Measurements from ENCODE around the gene TAF4.

TAF4 gene

DNA sequence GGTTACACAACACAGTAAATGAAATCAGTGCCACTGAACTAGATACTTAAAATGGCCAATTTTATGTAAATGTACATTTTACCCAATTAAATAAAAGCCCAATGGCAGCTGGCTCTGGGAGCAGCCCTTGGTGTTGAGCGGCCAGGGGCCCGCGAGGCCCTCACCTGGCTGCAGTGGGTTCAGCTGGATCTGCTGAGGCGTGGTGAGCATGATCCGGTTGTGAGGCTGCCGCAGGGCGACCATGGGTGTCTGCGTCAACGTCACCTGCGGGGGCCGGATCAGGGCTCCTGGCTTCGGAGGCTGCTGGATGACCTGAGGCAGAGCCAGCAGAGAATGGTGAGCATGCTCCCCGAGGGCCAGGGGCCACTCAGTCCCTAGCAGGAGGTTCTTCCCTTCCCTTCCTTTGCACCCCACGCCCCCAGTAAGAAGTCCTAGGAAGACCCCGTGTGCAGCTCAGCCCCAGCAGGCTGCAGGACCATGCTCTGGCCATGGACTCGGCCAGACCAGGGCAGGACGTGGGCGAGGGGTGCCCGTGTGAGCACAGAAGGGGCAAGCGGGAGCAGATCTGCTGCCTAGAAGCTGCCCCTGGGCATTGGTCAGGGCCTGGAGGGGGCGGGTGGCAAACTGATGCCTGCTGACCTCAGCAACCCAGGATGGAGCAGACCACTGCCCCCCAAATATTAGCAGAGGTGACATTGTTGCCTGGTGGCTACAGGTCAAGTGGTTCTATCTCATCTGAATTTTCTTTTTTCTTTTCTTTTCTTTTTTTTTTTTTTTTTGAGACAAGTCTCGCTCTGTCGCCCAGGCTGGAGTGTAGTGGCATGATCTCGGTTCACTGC, 61.9 kb downstream of the TAF4 start:
- H3K9me3 ChIP-seq = no peaks in the 10 kb centered on the region
- H3K4me3 ChIP-seq (ENCODE audit: low read depth in 1 of 2, low read length in 1 of 2) = no peak overlapping the region
- TF ChIP-seq, protein P1, sequence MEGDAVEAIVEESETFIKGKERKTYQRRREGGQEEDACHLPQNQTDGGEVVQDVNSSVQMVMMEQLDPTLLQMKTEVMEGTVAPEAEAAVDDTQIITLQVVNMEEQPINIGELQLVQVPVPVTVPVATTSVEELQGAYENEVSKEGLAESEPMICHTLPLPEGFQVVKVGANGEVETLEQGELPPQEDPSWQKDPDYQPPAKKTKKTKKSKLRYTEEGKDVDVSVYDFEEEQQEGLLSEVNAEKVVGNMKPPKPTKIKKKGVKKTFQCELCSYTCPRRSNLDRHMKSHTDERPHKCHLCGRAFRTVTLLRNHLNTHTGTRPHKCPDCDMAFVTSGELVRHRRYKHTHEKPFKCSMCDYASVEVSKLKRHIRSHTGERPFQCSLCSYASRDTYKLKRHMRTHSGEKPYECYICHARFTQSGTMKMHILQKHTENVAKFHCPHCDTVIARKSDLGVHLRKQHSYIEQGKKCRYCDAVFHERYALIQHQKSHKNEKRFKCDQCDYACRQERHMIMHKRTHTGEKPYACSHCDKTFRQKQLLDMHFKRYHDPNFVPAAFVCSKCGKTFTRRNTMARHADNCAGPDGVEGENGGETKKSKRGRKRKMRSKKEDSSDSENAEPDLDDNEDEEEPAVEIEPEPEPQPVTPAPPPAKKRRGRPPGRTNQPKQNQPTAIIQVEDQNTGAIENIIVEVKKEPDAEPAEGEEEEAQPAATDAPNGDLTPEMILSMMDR (IDR thresholded peaks at IDR 0.05) = no peak
- H3K27ac ChIP-seq = no peak overlapping the region
- no peaks in the 10 kb centered on the region for H3K27me3 ChIP-seq
- no peaks in the 10 kb centered on the region for H3K4me1 ChIP-seq (ENCODE audit: control insufficient read depth in 1 of 2, insufficient read depth in 1 of 2, low read depth in 1 of 2, low read length in 1 of 2)
- H3K36me3 ChIP-seq = peaks cover 98% of the 10 kb centered on the region

DNA sequence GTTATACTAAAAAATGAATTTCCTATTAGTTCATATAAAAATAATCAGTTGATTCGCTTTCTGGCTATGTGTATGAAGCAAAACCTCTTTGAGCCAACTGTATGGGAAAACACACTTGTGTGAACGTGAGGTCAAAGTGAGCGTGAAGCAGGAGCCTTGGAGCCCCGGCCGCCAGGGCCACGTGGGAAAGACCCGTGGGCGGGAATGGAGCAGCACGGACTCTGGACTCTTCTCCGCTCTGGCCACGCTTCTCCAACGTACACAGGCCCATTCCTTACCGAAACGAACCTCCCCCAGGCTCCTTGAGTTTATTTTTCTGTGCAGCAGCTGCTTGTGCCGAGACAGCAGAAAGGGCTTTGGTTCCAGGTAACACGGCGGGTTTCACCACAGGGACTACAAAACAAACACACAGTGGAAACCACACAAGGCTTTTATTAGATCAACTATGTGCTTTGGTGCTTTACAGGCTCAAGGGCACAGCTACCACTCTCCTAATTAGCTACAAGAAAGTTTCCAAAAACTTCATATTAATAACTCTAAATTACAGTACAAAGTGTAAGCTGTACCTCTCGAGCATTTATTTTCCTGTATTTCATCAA, 62.7 kb downstream of the TAF4 start:
- Histone ChIP-seq H3K4me3 (ENCODE audit: low read depth in 1 of 2, low read length in 1 of 2) (no peak overlapping the region), H3K27me3 (no peaks in the 10 kb centered on the region), H3K27ac (no peak overlapping the region), H3K4me1 (ENCODE audit: control insufficient read depth in 1 of 2, insufficient read depth in 1 of 2, low read depth in 1 of 2, low read length in 1 of 2) (no peaks in the 10 kb centered on the region), H3K36me3 (peaks cover 98% of the 10 kb centered on the region), H3K9me3 (no peaks in the 10 kb centered on the region)
- TF ChIP-seq, protein P1 (IDR thresholded peaks at IDR 0.05) = no peak

DNA sequence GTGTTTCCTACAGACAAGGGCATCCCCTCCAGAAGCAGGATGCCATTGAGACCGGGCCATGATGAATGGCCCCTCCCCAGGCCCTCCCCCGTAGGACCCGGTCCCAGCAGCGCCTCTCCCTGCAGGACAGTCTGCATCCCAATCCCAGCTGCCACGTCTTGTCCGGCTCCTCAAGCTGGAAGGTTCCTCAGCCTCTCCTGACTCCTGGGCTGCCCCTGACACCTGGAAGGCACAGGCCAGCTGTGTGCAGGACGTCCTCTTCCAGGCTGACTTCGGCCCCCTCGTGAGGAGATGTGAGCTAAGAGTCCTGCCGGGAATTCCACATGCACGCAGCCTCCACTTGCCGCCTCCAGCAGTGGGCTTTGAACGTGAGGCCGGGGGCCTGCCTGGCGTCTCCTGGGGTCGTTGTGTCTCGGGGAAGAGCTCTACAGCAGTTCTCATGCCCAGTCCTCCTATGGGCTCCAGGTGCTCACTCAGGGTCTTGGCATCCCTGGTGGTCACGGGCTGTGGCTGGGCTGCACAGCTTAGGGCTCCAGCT, 64.4 kb downstream of the TAF4 start:
- TF ChIP-seq, protein P1 (IDR thresholded peaks at IDR 0.05) = no peak
- Histone ChIP-seq H3K4me1 (ENCODE audit: control insufficient read depth in 1 of 2, insufficient read depth in 1 of 2, low read depth in 1 of 2, low read length in 1 of 2) (no peaks in the 10 kb centered on the region), H3K27me3 (no peaks in the 10 kb centered on the region), H3K4me3 (ENCODE audit: low read depth in 1 of 2, low read length in 1 of 2) (no peak overlapping the region), H3K27ac (no peak overlapping the region), H3K9me3 (no peaks in the 10 kb centered on the region), H3K36me3 (peaks cover 98% of the 10 kb centered on the region)

DNA sequence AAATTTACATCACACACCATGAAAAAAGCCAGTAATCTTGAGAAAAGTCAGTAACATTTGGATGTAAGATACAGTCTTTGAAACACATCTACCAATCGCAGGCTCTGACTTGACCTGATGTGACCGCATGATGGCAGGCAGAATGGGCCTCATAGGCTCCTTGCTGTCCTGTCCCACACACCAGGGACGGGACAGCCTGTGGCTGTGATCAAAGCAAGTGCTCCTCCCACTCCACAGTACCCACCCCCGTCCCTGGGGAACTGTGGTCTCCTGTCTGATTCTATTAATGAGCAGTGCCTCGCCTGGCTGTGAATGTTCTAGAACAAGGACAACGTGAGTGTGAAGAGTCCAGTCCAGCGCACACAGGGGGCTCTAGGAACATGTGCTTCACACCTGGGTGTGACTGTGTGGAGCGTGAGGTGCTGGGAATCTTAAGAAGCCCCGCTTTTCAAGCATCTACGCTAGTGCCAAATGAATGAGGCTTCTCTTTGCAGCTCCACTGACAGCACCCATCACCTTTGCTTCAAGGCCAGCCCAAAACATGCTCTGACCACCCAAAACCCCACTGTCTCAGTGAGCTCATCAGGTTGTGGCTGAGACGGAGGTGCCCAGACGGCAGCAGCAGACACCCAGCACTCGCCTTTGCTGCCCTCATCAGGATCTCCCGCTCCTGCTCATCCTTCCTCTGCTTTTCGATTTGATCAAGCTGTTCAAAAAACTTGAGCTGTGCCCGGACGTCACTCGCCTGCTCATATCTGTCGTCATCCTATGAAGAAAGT, 67.1 kb downstream of the TAF4 start:
- H3K4me1 ChIP-seq (ENCODE audit: control insufficient read depth in 1 of 2, insufficient read depth in 1 of 2, low read depth in 1 of 2, low read length in 1 of 2) = no peaks in the 10 kb centered on the region
- H3K27ac ChIP-seq = no peak overlapping the region
- TF ChIP-seq, protein P1 (IDR thresholded peaks at IDR 0.05) = no peak
- H3K4me3 ChIP-seq (ENCODE audit: low read depth in 1 of 2, low read length in 1 of 2) = no peak overlapping the region
- H3K9me3 ChIP-seq = no peaks in the 10 kb centered on the region
- no peaks in the 10 kb centered on the region for H3K27me3 ChIP-seq
- peaks cover 93% of the 10 kb centered on the region for H3K36me3 ChIP-seq

DNA sequence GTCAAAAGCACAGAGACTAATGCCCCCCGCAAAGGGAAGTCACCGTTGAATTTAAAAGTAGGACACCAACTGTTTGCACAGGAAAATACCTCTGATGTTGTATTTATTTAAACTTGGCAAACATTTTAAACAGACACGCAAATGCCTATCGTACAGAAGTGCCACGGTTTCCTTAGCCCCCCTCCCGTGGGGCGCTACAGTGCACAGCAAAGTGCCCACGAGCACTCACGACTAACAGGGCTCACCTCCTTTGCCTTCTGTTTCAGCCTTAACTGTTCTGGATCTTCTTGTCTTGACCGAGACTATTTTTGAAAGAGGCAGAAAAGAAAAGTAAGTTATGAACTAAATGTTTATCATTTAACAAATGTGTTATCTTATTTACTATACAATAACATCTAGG, 67.8 kb downstream of the TAF4 start:
- TF ChIP-seq, protein P1 (IDR thresholded peaks at IDR 0.05) = no peak
- H3K9me3 ChIP-seq = no peaks in the 10 kb centered on the region
- no peaks in the 10 kb centered on the region for H3K27me3 ChIP-seq
- H3K4me1 ChIP-seq (ENCODE audit: control insufficient read depth in 1 of 2, insufficient read depth in 1 of 2, low read depth in 1 of 2, low read length in 1 of 2) = no peaks in the 10 kb centered on the region
- H3K36me3 ChIP-seq = peaks cover 93% of the 10 kb centered on the region
- no peak overlapping the region for H3K27ac ChIP-seq
- H3K4me3 ChIP-seq (ENCODE audit: low read depth in 1 of 2, low read length in 1 of 2) = no peak overlapping the region

Data from neutrophil (primary cell).